ENCODE data around the gene SINHCAF.

DNA sequence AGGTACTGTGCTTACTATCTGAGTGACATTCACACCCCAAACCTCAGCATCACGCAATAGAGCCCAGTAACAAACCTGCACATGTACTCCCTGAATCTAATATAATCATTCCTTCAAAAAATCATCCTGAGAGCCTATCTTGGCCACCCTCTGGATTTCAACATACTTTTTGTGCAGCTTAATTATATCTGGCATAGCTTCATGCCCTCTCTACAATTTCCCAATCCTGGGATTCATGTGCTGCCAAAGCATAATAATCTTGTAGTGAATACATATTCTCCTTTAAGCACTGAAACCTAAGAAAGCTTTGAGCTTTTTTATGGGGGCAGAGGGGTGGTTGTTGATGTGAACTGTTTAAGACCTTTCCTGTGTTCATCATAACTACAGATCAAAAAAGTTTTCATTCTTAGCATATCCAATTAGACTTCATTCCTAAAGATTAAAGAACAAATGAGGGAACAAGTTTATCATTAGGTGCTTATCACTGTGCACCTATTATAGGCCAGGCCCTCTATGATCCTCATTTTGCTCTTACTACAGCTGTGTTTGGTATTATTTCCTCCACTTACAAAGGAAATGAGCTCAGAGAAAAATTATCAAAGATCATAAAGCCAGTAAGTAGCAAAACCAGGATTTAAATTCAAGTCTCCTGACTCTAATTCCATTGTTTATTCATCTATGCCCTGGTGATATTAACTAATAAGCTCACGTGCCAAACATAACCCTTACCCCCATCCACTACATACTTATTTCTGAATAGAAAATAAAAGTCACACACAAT is 51.2 kb downstream of the SINHCAF start:
- TF ChIP-seq POLR2A (IDR thresholded peaks at IDR 0.05) (no peak), CTCF (IDR thresholded peaks at IDR 0.05) (no peak)
